DND-41 (cell line): ENCODE results near the gene PCMTD2.

ENCODE experiments used
- ATAC-seq: fragments of 200-7000 bp; cut with Tn5 transposase; 3 replicates; pipeline ENCODE4 v1.9.1; 2021; ENCODE audit warnings: low read depth; ENCODE audit not compliant: insufficient read depth
- DNase-seq: peaks from one replicate; pipeline ENCODE4 v3.0.0-alpha.2; 2020
- H2AFZ ChIP-seq: 2 replicates; pipeline ENCODE4 v1.6.0; 2012; ENCODE audit warnings: low read depth, low read length
- H3K27ac ChIP-seq: 2 replicates; pipeline ENCODE4 v1.5.1; 2012; ENCODE audit warnings: low read length, inconsistent platforms
- H3K27me3 ChIP-seq: fragments of 200-600 bp; sonication (generic); 2 replicates; pipeline ENCODE4 v1.6.0; 2012; ENCODE audit warnings: low read length, mild to moderate bottlenecking, inconsistent platforms; ENCODE audit not compliant: insufficient read depth, poor library complexity
- H3K36me3 ChIP-seq: 2 replicates; pipeline ENCODE4 v1.5.1; 2012; ENCODE audit warnings: low read length, inconsistent platforms; ENCODE audit not compliant: insufficient read depth
- H3K4me1 ChIP-seq: 2 replicates; pipeline ENCODE4 v1.5.1; 2012; ENCODE audit warnings: mild to moderate bottlenecking, low read length; ENCODE audit not compliant: insufficient read depth
- H3K4me2 ChIP-seq: 2 replicates; pipeline ENCODE4 v1.6.0; 2012; ENCODE audit warnings: mild to moderate bottlenecking, moderate library complexity, low read length, inconsistent platforms; ENCODE audit not compliant: insufficient read depth
- H3K4me3 ChIP-seq, 2 experiments: fragments of 200-600 bp in 1 of 2; shearing (Covaris generic) in 1 of 2; 2 replicates each; pipeline ENCODE4 v1.5.1; 2012 to 2016; ENCODE audit warnings: inconsistent platforms in 2 of 2, low read length in 2 of 2, mild to moderate bottlenecking in 2 of 2, low read depth in 1 of 2, moderate library complexity in 1 of 2
- H3K79me2 ChIP-seq: 2 replicates; pipeline ENCODE4 v1.6.0; 2012; ENCODE audit warnings: low read length, inconsistent platforms; ENCODE audit not compliant: insufficient read depth
- H3K9ac ChIP-seq: 2 replicates; pipeline ENCODE4 v1.6.0; 2012; ENCODE audit warnings: low read depth, mild to moderate bottlenecking, inconsistent platforms, low read length, moderate library complexity
- H3K9me3 ChIP-seq: 2 replicates; pipeline ENCODE4 v1.5.1; 2012; ENCODE audit warnings: low read length, moderate library complexity, mild to moderate bottlenecking, inconsistent platforms; ENCODE audit not compliant: insufficient read depth, severe bottlenecking
- H4K20me1 ChIP-seq: 2 replicates; pipeline ENCODE4 v1.6.0; 2012; ENCODE audit warnings: low read length; ENCODE audit not compliant: insufficient read depth
- CTCF ChIP-seq: IDR thresholded peaks from 2 replicates; pipeline ENCODE4 v1.5.1; 2012; ENCODE audit warnings: borderline replicate concordance, low read length, moderate library complexity, mild to moderate bottlenecking; ENCODE audit not compliant: poor library complexity, severe bottlenecking; ENCODE audit errors: extremely low read depth
- EZH2 ChIP-seq: IDR thresholded peaks from 3 replicates; pipeline ENCODE4 v1.6.1; 2012; ENCODE audit warnings: borderline replicate concordance, low read depth, mild to moderate bottlenecking, moderate library complexity, low read length, inconsistent platforms; ENCODE audit not compliant: severe bottlenecking

Gene PCMTD2

GRCh38 chr20:64216910-64217309 lies 38.6 kb upstream of the PCMTD2 start:
- Histone ChIP-seq H3K79me2 (no peaks in the 10 kb centered on the region), H3K4me2 (no peak overlapping the region), H2AFZ (no peak overlapping the region), H3K9me3 (no peaks in the 10 kb centered on the region), H3K36me3 (no peaks in the 10 kb centered on the region), H3K4me1 (peaks cover 18% of the 10 kb centered on the region), H3K27ac (no peak overlapping the region), H3K9ac (no peak overlapping the region), H3K27me3 (no peaks in the 10 kb centered on the region), H4K20me1 (peaks cover 16% of the 10 kb centered on the region; the same call in 1 of the 2 replicates), H3K4me3 (no peak overlapping the region)
- ATAC-seq (no peak), DNase-seq (no peak)
- no peak for TF ChIP-seq EZH2
- no peak for TF ChIP-seq CTCF

GRCh38 chr20:64217539-64218221 lies 37.9 kb upstream of the PCMTD2 start:
- DNase-seq = no peak
- H2AFZ ChIP-seq = no peak overlapping the region
- no peaks in the 10 kb centered on the region for H3K27me3 ChIP-seq
- peaks cover 16% of the 10 kb centered on the region; the same call in 1 of the 2 replicates for H4K20me1 ChIP-seq
- no peak for ATAC-seq
- no peaks in the 10 kb centered on the region for H3K9me3 ChIP-seq
- peaks cover 18% of the 10 kb centered on the region for H3K4me1 ChIP-seq
- H3K4me3 ChIP-seq = no peak overlapping the region
- no peaks in the 10 kb centered on the region for H3K79me2 ChIP-seq
- no peak overlapping the region for H3K9ac ChIP-seq
- H3K27ac ChIP-seq = no peak overlapping the region
- TF ChIP-seq EZH2 (no peak), CTCF (no peak)
- no peak overlapping the region for H3K4me2 ChIP-seq
- no peaks in the 10 kb centered on the region for H3K36me3 ChIP-seq

- H3K4me3 ChIP-seq = no peak overlapping the region
- ATAC-seq (no peak), DNase-seq (no peak)
- no peaks in the 10 kb centered on the region for H3K36me3 ChIP-seq
- H2AFZ ChIP-seq = no peak overlapping the region
- H3K4me1 ChIP-seq = peaks cover 12% of the 10 kb centered on the region
- TF ChIP-seq CTCF (no peak), EZH2 (no peak)
- H3K27ac ChIP-seq = no peak overlapping the region
- no peaks in the 10 kb centered on the region for H3K9me3 ChIP-seq
- no peaks in the 10 kb centered on the region for H3K27me3 ChIP-seq
- no peak overlapping the region for H3K4me2 ChIP-seq
- peaks cover 14% of the 10 kb centered on the region for H4K20me1 ChIP-seq
- no peak overlapping the region for H3K9ac ChIP-seq
- no peaks in the 10 kb centered on the region for H3K79me2 ChIP-seq
Measured at GRCh38 chr20:64219202-64219601, 36.3 kb upstream of the PCMTD2 start.
